ENCODE data around the gene PLCD3.
A peak's percentile ranks its signal among the peaks of the same experiment; 100 is the strongest.

DNA sequence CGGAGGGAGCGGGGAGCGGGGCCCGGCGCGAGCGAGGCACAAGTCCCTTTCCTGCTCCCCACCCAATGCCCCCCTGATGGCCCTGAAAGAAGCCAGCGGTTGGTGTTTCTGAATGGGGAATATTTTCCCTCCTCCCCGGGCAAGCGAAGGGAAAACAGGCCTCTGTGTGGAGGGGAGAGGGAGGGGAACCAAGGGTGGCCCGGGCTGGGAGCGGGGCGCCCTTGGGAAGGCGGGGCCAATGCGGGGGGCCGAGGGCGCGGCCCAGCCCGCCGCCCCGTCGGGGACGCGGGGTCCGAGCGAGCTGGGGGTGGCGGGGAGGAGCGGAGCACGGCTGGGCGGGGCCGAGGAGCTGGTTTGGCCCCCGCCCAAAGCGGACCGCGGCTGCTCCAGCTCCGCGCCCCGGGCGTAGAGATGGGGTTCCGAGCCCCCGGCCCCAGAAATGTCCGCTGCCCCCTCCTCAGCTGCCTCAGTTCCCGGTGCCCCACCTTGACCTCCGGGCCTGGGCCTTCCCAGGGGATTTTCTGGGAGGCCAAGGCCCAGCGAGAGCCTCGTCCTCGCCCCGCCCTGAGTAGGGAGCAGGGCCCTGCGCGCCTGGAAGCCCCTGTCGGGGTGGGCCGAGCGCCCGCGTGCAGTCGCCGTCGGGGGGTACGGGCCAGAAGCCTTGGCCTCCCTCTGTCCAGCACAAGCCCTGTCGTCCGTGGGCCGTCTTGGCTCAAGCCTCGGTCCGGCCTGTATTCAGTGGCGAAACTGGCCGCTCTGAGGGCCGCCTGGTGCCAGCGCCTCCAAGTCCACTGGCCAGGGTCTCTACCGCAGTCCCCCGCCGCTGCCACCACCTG is 12.1 kb upstream of the PLCD3 start:
- TF ChIP-seq, protein P1, sequence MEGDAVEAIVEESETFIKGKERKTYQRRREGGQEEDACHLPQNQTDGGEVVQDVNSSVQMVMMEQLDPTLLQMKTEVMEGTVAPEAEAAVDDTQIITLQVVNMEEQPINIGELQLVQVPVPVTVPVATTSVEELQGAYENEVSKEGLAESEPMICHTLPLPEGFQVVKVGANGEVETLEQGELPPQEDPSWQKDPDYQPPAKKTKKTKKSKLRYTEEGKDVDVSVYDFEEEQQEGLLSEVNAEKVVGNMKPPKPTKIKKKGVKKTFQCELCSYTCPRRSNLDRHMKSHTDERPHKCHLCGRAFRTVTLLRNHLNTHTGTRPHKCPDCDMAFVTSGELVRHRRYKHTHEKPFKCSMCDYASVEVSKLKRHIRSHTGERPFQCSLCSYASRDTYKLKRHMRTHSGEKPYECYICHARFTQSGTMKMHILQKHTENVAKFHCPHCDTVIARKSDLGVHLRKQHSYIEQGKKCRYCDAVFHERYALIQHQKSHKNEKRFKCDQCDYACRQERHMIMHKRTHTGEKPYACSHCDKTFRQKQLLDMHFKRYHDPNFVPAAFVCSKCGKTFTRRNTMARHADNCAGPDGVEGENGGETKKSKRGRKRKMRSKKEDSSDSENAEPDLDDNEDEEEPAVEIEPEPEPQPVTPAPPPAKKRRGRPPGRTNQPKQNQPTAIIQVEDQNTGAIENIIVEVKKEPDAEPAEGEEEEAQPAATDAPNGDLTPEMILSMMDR (IDR thresholded peaks at IDR 0.05) = no peak
- peak in 2 of 4 donors; percentile 1 to 14 for TF ChIP-seq POLR2A (IDR thresholded peaks at IDR 0.05)
